Gastrocnemius medialis (tissue), 4 donors: ENCODE results near the gene CD163. TPM values are rescaled to one million over a fixed set of nuclear protein-coding genes. Genes with fewer than 3 reads are reported as not detected.
"Not testable (repeated sequence)": the region's sequence is repeated elsewhere in the genome, so short reads cannot be mapped to it uniquely, and the experiment has no call there.

Experiments
- ATAC-seq, 2 donors: fragments of 150-250 bp; one replicate each; pipeline ENCODE4 v1.9.1; 2016
- DNase-seq, 2 donors: peaks; one replicate each; pipeline ENCODE4 v3.0.0-alpha.2; 2019
- H3K27ac ChIP-seq, 4 donors: fragments of 200-600 bp; sonication (generic); 1 replicate in 1 of 4; 2 replicates in 3 of 4; pipeline ENCODE4 v1.5.1; 2016 to 2018; ENCODE audit warnings: mild to moderate bottlenecking in 2 of 4, moderate library complexity in 1 of 4
- H3K27me3 ChIP-seq, 3 donors: fragments of 200-600 bp; sonication (generic) in 2 of 3; 1 replicate in 1 of 3; 2 replicates in 2 of 3; pipeline versions ENCODE4 v1.5.1 to v1.6.0; 2016 to 2019; ENCODE audit warnings: mild to moderate bottlenecking in 1 of 3, moderate library complexity in 1 of 3
- H3K36me3 ChIP-seq, 2 donors: fragments of 200-600 bp; sonication (generic) in 1 of 2; one replicate each; pipeline ENCODE4 v1.5.1; 2017 to 2018
- H3K4me1 ChIP-seq, 2 donors: fragments of 200-600 bp; sonication (generic) in 1 of 2; one replicate each; pipeline ENCODE4 v1.5.1; 2016 to 2017; ENCODE audit warnings: mild to moderate bottlenecking in 2 of 2
- H3K4me3 ChIP-seq, 4 donors: fragments of 200-600 bp; sonication (generic) in 3 of 4; 1 replicate in 1 of 4; 2 replicates in 3 of 4; pipeline ENCODE4 v1.5.1; 2016 to 2019; ENCODE audit warnings: mild to moderate bottlenecking in 2 of 4
- H3K9me3 ChIP-seq, 3 donors: fragments of 200-600 bp; sonication (generic) in 2 of 3; 1 replicate in 1 of 3; 2 replicates in 2 of 3; pipeline ENCODE4 v1.5.1; 2016 to 2019
- POLR2A ChIP-seq, 2 donors: fragments of 450-650 bp; IDR thresholded peaks; one replicate each; pipeline ENCODE4 v1.6.1; 2017; ENCODE audit warnings: antibody characterized with exemption in 2 of 2, mild to moderate bottlenecking in 2 of 2, moderate library complexity in 2 of 2
- in situ Hi-C, 4 donors: fragments of 200-750 bp; cut with MboI; loops; one replicate each; pipeline versions ENCODE4 v1.15.0 to v1.8.0; 2017; ENCODE audit warnings: low sequenced_read_pairs in 4 of 4
- intact Hi-C: fragments of 100-400 bp; cut with DNase I; formaldehyde crosslinking; loops from one replicate; pipeline ENCODE4 v1.15.1; 2023; ENCODE audit warnings: low total_unique reads
- total RNA-seq, 4 donors: library from RNA; depleted of rRNA; stranded (reverse); fragments of >200 nt; gene quantifications; one replicate each; pipeline versions ENCODE4 v1.1.0 to v1.2.3, GENCODE V29; 2016
- TF ChIP-seq, protein P1 (sequence below), 5 experiments: fragments of 450-650 bp in 3 of 5; fragments of 200-600 bp in 2 of 5; sonication (generic) in 2 of 5; IDR thresholded peaks in 4 of 5; conservative IDR thresholded peaks in 1 of 5; 1 replicate in 4 of 5; 2 replicates in 1 of 5; pipeline ENCODE4 v1.5.1; 2016 to 2019; ENCODE audit warnings: antibody characterized with exemption in 5 of 5, mild to moderate bottlenecking in 3 of 5, moderate library complexity in 3 of 5

The CD163 gene
- total RNA-seq, 4 donors from 2014 or later, result 20.7 to 57.7 (median 38.1) TPM

DNA sequence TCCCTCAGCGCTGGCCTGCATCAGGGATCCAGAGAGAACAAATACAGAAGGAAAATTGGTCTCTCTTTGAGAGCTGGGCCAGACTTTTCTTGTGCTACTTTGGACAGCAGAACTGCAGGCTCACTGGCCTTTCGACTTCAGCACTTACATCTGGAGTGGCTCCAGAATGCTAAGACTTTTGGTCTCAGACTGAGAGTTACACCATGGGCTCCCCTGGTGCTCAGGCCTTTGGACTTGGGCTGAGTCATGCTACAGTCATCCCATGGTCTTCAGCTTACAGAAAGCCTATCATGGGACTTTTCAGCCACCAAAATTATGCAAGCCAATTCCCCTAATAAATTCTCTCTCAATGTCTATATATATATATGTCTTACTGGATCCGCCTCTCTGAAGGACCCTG lies 9.0 kb upstream of the CD163 start:
- H3K9me3 ChIP-seq, result no peaks in the 10 kb centered on the region
- TF ChIP-seq, protein P1, sequence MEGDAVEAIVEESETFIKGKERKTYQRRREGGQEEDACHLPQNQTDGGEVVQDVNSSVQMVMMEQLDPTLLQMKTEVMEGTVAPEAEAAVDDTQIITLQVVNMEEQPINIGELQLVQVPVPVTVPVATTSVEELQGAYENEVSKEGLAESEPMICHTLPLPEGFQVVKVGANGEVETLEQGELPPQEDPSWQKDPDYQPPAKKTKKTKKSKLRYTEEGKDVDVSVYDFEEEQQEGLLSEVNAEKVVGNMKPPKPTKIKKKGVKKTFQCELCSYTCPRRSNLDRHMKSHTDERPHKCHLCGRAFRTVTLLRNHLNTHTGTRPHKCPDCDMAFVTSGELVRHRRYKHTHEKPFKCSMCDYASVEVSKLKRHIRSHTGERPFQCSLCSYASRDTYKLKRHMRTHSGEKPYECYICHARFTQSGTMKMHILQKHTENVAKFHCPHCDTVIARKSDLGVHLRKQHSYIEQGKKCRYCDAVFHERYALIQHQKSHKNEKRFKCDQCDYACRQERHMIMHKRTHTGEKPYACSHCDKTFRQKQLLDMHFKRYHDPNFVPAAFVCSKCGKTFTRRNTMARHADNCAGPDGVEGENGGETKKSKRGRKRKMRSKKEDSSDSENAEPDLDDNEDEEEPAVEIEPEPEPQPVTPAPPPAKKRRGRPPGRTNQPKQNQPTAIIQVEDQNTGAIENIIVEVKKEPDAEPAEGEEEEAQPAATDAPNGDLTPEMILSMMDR (IDR thresholded peaks at IDR 0.05 in 4 of 5, conservative IDR thresholded peaks at IDR 0.05 in 1 of 5), result no peak
- TF ChIP-seq POLR2A (IDR thresholded peaks at IDR 0.05), result no peak
- no peak overlapping the region for H3K27ac ChIP-seq
- no peaks in the 10 kb centered on the region for H3K36me3 ChIP-seq
- intact Hi-C loops (no loop called here), in situ Hi-C loops (no loop called here)
- H3K4me3 ChIP-seq, result no peak overlapping the region
- no peaks in the 10 kb centered on the region for H3K27me3 ChIP-seq
- no peaks in the 10 kb centered on the region for H3K4me1 ChIP-seq
- DNase-seq, result peak in 1 of 2 donors; percentile 17
- ATAC-seq, result no peak

DNA sequence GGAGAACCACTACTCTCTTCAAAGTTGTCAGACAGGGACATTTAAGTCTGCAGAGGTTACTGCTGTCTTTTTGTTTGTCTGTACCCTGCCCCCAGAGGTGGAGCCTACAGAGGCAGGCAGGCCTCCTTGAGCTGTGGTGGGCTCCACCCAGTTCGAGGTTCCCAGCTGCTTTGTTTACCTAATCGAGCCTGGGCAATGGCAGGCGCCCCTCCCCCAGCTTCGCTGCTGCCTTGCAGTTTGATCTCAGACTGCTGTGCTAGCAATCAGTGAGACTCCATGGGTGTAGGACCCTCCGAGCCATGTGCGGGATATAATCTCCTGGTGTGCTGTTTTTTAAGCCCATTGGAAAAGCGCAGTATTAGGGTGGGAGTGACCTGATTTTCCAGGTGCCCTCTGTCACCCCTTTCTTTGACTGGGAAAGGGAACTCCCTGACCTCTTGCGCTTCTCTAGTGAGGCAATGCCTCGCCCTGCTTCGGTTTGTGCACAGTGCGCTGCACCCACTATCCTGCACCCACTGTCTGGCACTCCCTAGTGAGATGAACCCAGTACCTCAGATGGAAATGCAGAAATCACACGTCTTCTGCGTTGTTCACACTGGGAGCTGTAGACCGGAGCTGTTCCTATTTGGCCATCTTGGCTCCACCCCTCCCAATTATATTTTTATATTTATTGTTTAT lies 6.4 kb upstream of the CD163 start:
- H3K9me3 ChIP-seq, H3K27me3 ChIP-seq, H3K4me1 ChIP-seq, ATAC-seq, H3K27ac ChIP-seq, H3K36me3 ChIP-seq, DNase-seq, in situ Hi-C loops, H3K4me3 ChIP-seq, intact Hi-C loops: not testable (repeated sequence)

DNA sequence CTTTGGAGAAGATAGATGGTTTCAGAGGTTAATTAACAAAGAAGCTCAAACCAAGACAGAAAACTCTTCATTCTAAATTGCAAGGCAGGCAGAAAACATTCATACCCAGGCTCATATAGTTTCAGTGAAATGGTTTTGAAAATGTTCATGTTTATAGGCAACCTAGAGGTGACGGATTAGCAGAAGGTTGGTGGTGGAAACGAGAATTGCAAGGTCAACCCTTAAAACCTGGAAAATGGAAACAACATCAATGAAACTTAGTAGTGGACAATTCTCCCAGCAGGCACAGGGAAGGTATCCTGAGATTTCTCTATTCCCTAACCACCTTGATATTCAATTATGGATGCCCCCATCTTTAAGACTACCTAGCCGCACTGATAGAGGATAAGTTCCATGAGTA lies 965 bp downstream of the CD163 start:
- Histone ChIP-seq H3K27ac (no peak overlapping the region), H3K36me3 (no peaks in the 10 kb centered on the region), H3K27me3 (no peaks in the 10 kb centered on the region), H3K4me3 (peak overlapping the region in 1 of 4 donors; percentile 31), H3K9me3 (no peaks in the 10 kb centered on the region), H3K4me1 (no peaks in the 10 kb centered on the region)
- DNase-seq, result no peak
- TF ChIP-seq POLR2A (IDR thresholded peaks at IDR 0.05), result peak in 1 of 2 donors; percentile 16
- TF ChIP-seq, protein P1 (IDR thresholded peaks at IDR 0.05 in 4 of 5, conservative IDR thresholded peaks at IDR 0.05 in 1 of 5), result no peak
- intact Hi-C loops (no loop called here), in situ Hi-C loops (no loop called here)
- ATAC-seq, result no peak

DNA sequence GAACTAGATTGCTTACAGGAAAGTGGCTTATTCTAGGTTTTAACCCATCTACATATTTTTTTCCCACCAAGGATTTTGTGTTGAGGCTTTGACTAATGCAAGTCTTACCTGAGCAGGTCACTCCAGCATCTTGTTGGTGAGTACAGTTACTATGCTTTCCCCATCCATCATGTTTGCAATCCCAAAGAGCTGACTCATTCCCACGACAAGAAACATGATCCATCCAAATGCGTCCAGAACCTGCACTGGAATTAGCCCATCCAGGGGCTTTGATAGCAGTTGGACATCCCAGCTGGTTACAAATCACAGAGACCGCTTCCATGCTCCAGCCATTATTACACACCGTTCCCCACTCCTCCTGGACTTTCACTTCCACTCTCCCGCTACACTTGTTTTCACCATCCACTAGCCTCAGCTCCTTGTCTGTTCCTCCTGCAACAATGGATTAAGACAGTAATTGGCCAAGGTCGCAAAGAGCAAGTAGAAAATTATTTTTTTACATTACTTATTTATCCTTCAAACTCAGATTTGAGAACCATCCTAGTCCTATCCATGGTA lies 2.5 kb downstream of the CD163 start:
- TF ChIP-seq, protein P1 (IDR thresholded peaks at IDR 0.05 in 4 of 5, conservative IDR thresholded peaks at IDR 0.05 in 1 of 5), result no peak
- TF ChIP-seq POLR2A (IDR thresholded peaks at IDR 0.05), result no peak
- no peak for ATAC-seq

DNA sequence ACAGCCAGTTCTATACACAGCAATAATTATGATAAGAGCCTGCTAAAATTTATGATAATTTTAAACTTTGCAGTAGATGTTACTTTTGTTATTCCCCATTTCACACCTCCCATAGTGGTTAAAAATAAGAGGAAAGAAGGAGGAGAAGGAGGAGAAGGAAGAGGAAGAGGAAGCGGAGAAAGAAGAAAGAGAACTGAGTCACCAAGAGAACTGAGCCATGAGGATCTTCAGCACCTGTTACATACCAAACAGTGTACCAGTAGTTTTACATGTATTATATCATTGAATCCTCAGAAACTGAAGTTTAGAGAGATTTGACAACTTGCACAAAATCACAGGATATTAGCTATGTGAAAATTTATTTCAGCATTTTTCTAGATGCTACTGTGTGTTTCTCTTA lies 3.9 kb downstream of the CD163 start:
- no peaks in the 10 kb centered on the region for H3K27me3 ChIP-seq
- no peaks in the 10 kb centered on the region for H3K36me3 ChIP-seq
- H3K27ac ChIP-seq, result peak overlapping the region in 1 of 4 donors; percentile 7
- no peak for DNase-seq
- no peaks in the 10 kb centered on the region for H3K4me1 ChIP-seq
- no peaks in the 10 kb centered on the region for H3K9me3 ChIP-seq
- peak overlapping the region in 1 of 4 donors; percentile 22 for H3K4me3 ChIP-seq
- TF ChIP-seq, protein P1 (IDR thresholded peaks at IDR 0.05 in 4 of 5, conservative IDR thresholded peaks at IDR 0.05 in 1 of 5), result no peak
- TF ChIP-seq POLR2A (IDR thresholded peaks at IDR 0.05), result no peak
- intact Hi-C loops, result no loop called here
- no peak for ATAC-seq
- in situ Hi-C loops, result no loop called here

More for the DNA sequence above, 2.5 kb downstream of the CD163 start:
- Histone ChIP-seq H3K4me1 (no peaks in the 10 kb centered on the region), H3K9me3 (no peaks in the 10 kb centered on the region), H3K4me3 (peak overlapping the region in 1 of 4 donors; percentile 31), H3K36me3 (no peaks in the 10 kb centered on the region), H3K27ac (no peak overlapping the region), H3K27me3 (no peaks in the 10 kb centered on the region)
- no peak for DNase-seq
- intact Hi-C loops (no loop called here), in situ Hi-C loops (no loop called here)
